ENCODE data around the gene CD74.

Gene CD74

DNA sequence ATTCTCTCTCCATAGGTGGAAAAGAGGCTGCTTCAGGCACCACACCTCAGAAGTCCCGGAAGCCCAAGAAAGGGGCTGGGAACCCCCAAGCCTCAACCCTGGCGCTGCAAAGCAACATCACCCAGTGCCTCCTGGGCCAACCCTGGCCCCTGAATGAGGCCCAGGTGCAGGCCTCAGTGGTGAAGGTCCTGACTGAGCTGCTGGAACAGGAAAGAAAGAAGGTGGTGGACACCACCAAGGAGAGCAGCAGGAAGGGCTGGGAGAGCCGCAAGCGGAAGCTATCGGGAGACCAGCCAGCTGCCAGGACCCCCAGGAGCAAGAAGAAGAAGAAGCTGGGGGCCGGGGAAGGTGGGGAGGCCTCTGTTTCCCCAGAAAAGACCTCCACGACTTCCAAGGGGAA is 16.4 kb downstream of the CD74 start:
- DNase-seq: no peak

DNA sequence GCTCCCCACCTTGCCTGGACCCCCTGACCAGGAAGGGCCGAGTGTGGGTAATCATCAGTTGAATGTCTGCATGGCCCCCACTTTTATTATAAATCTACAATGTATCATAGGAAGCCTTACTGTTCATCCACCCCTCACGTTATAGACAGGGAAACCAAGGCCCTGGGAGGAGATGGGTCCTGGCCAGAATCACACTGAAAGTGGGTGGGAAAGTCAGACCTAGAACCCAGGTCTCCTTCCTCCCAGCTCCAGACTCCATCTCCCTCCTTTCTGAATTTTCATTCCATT is 17.1 kb downstream of the CD74 start:
- no peak for DNase-seq

DNA sequence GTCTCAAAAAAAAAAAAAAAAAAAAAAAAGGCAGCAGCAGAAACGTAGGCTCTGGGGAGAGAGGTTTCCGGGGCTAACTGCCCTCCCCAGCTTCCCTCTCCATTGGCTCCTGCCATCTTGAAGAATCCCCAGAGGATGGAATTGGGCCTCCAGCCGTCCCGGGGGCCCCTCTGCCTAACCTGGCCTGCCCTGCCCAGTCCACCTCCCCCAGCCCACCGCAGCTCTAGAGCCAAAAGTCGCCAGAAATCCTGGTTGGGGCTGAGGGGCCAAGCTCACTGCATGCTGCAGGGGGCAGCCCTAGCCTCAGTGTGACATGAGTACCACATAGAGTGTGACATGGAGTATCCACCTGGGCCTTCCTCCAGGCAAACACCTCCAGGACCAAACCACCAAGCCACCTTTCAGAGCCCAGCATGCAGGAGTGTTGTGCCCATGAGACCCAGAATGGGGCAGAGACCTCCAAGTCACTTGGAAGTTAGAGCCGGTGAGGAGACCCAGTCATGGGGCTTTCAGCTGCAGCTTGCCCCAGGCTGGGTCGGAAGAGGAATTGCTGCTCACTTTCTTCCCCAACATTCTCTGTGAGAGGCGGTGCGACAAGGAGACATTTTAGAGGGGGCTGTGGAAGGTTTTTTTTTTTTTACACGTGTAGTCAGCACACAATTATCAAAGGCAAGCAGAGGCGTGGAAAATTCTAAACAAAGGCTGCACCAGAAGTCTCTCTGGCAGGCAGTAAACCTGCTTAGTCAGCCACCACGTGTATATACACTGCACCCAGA is 17.6 kb downstream of the CD74 start:
- no peak for DNase-seq

DNA sequence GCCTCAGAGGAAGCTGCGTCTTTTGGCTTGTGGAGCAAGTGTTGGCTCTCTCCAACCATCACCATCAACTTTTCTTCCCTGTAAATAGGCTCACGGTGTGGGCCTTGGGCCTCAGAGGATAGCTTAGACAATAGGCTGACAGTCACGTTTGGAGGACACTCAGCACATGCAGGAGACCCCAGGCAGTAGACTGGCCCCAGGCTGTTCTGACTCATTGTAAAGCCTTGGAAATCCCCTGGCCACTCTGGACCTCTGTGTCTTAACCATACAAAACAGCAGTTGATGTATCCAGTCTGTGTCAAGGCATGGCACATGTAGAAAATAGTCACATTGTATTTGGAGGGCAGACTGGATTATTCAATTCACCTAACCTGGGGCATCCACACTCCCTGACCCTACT is 18.6 kb downstream of the CD74 start:
- DNase-seq: no peak

DNA sequence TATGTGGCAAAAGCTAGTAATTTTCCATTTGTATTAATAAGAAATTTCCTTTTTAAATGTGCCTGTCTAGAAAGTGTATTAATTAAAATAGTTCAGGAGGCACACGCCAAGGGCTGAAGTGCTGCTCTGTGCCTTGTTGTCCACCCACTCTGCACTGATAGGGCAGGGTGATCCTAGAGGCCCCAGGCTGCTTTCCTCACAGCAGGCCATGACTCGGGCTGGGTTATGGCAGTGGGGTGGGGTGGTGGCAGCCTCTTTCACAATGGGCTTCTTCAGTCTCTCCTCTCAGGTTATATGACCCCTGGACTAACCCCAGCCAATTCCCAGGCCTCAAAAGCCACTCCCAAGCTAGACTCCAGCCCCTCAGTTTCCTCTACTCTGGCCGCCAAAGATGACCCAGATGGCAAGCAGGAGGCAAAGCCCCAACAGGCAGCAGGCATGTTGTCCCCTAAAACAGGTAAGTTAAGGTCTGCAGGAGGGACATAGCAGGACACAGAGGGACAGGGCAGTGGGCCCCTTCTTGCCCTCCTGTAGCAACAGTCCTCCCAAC is 19.5 kb downstream of the CD74 start:
- DNase-seq: no peak

DNA sequence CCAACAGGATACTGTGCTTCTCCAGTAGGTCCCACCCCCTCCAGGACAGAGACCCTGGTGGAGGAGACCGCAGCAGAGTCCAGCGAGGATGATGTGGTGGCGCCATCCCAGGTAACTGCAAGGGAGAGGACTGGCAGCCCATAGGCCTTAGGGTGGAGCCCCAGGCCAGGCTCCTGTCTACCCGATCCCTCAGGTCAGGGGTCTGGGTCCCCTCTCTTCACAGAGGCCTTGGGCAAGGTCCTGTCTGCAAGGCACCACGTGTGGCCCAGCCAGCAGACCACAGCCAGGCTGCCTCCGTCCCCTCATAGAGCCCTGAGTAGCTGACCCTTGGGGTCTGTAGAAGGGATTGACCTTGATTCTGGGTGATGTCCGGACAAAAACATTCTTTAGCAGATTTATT is 20.0 kb downstream of the CD74 start:
- no peak for DNase-seq

DNA sequence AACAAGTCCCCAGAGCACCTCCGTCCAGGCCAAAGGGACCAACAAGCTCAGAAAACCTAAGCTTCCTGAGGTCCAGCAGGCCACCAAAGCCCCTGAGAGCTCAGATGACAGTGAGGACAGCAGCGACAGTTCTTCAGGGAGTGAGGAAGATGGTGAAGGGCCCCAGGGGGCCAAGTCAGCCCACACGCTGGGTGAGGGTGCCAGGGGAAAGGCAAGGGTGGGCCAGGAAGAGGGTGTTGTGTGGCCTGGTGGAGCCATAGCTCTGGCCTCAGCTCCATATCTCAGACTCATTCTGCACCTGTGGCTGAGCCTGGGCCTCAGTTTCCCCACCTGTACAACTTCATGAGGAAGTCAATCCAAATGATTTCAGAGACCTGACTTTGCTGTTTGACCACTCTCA is 20.7 kb downstream of the CD74 start:
- no peak for DNase-seq

DNA sequence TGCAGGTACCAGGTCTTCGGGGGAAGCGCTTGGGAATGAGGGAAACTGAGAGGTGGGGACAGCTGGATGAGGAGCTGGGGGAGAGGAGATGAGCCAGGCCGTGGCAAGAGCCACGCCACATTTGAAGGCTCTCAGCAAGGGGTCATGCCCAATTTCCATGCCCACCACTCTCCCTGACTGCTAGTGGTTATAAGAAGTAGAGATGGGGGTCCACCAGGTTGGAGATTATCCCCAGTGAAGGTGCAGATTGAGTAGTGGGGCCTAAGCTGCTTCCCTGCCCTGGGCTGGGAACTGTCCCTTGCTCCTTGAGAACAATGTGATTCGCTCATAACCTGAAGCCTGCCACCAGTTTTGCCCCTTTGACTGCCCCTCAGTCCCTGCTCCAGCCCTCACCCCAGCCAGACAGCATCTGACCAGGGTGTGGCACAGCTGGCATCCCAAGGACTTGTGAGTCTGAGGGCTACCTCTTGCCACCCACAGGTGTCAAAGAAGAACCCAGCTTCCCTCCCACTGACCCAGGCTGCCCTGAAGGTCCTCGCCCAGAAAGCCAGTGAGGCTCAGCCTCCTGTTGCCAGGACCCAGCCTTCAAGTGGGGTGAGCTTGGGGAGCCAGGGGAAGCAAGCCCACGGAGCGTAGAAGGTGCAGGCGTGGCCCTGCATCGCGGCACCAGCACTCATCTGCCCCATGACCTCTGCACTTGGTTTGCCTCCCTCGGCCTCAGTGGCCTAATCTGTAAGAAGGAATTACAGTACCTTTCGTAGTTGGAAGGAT is 21.5 kb downstream of the CD74 start:
- no peak for DNase-seq

DNA sequence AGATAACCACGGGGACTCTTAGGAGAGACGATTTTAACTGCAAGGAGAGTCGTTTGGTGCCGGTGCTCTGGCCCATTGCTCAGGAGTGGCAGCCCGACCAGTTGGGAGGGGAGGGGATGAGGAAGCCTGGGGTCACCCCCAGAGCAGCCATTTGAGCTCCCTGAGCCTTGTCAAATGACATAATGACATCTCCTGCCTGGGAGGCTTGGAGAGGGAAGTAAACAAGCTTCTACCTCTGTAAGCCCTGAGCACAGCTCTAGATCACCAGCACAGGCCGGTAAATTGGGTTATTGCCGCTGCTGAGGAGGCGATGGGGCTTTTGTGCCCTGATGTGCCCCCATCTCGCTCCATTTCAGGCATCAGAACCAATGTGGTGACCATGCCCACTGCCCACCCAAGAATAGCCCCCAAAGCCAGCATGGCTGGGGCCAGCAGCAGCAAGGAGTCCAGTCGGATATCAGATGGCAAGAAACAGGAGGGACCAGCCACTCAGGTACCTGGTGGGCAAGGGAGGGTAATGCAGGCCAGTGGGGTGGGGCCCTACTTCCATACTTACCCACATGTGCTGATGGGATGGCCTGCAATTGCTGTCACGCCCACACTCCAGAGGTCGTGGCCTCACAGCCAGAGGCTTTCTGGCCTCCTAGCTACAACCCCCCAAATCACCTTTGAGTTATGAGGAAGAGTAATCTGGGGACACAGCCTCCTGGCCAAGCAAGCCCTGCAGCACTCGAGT is 23.0 kb downstream of the CD74 start:
- DNase-seq: no peak

DNA sequence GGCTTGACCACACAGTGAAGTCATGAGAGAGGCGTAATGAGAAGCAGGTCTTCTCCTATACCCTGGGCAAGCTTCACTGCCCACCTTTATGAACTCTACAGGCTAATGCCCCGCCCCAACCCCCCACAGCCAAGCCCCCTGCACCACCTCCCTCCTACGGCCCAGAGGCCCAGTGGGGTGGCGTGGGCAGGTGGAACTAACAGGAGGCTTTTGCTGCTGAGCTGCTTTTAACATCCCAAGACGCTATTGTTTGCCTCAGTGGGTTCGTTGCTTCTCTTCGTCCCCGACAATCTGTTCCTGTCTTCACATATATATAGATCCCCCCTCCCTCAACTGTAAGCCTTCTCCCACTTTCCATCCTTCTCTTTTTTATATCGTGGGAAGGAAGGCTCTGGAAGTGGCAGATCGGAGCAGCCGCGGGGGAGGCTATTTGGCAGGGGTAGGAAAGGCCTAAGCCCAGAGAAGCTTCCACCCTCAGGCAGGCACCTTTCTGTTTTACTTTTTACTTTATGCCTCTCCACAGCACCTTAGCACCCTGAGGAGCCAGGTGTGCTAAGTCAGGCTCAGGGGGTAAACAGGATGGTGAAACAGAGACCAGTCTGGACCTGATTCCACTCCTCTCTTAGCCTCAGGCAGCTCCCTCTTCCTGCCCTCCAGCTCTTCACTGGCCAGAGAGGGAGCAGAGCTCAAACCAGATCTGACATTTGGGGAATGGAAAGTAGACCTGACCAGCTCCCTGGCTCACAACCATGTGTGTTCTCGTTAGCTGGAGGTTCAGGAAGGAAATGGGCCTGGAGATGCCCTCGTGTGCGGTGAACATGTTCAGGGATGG is 26.5 kb downstream of the CD74 start:
- DNase-seq: no peak

DNA sequence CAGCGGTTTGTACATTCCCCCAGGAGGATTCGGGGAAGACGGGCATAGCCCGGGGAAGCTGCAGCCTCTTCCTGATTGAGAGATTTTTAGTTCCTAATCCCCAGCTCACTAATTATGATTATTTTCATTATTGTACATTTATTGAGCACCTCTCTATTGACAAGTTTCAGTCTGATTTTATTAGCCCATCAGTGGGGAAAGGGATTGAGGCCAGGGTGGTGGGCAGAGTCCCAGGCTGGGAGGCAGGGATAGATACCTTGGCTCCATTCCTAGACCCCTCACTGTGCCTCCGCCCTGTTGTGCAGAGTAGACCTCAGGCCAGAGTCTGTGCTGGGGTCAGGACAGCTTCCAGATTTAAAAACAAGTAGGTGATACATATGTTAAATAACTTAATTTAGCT is 28.0 kb downstream of the CD74 start:
- no peak for DNase-seq

DNA sequence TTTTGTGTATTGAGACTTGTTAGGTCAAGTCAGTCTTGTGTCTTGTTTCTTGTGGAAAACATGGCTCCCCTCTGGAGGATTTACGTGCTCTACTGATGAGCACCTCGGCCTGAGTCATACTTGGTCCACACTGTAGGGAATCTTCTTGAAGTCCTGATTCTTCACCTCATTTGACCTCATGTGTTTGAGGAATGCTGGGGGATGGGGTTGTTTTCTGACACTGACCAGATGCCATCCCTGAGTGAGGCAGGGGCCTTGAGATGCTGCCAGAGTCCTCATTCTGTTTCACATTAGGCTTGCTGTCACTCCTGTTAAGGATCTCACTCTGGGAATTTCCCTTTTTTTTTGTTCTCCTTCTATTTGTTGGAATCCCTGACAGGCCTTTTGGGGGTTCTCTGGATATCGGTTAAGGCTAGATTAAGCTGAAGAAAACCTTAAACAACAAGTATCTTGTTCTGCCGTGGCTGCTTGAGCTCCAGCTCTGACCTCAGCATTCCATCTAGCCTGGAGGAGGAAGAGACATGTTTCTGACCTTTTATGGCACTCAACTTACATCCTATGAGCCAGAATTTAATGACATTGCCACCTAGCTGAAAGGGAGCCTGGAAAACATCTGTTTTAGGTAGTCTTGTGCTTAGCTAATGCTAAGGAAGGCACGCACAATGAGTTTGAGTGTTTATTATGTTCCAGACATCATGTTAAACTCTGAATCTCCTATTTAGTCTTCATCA is 34.6 kb downstream of the CD74 start:
- no peak for DNase-seq

DNA sequence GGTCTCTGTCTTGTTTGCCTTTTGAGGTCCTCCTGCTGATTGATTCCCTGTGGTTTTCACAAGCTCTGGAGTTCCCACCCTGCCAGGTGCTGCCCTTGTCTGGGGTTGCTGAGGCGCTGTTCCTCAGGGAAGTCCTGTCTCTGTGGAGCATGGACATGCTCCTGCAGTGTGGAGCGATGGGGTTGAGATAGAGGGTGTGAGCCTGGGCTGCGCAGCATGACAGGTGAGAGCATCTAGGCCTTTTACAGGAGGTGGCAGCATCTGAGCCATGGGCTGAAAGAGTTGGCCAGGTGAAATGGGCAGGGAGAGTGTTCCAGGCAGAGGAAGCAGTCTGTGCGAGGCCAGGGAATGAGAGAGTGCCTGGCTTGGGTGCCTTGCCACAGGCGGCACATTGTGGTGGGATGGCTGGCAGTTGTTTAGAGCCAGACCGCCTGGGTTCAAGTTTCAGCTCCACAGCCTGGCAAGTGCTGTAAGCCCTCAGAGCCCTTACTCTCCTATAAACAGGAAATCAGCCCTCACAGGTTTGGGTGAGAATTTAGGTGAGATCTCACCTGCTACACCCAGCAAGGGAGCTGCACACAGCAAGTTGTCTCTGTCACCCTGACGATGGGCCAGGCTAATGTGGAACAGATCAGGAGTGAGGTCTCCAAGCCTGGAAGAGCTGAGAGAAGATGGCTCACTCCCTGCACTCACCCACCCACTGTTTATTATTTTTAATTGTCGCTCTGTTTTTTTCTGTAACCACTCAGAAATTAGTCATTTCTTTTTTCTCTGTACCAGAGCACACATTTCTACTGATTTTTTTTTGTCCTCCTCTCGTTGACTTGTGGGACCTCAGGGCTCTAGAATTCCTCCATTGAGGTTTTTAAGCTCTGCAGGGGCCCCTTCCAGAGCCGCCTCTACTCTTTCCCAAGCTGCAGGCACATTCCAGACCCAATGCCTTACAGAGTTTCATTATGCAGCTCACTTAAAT is 35.6 kb downstream of the CD74 start:
- no peak for DNase-seq

DNA sequence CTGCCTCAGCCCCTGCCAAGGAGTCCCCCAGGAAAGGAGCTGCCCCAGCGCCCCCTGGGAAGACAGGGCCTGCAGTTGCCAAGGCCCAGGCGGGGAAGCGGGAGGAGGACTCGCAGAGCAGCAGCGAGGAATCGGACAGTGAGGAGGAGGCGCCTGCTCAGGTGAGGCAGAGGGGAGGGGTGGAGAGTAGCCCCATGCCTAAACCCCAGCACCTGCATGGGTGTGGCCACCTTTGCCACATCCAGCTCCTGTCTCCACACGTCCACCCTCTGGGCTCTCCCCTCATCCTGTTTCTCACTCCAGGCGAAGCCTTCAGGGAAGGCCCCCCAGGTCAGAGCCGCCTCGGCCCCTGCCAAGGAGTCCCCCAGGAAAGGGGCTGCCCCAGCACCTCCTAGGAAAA is 38.1 kb downstream of the CD74 start:
- DNase-seq: no peak

DNA sequence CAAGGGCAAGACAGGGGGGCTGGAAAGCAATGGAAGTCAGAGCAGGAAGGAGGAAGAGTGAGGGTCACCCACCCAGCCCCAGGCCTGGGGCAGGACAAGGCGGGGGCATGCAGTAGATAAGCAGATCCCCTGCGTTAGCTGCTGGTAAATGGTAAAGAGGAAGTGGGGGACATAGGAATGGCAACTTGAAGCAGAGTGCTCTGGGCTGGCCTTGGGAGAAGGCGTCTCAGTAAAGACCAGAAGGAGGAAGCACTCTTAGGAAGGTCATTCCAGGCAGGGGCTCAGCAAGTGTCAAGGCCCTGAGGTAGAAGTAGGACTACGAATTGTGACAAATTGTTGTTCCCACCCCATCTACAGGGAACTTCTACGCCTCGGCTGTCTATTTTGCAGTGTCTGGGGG is 40.1 kb downstream of the CD74 start:
- DNase-seq: no peak

DNA sequence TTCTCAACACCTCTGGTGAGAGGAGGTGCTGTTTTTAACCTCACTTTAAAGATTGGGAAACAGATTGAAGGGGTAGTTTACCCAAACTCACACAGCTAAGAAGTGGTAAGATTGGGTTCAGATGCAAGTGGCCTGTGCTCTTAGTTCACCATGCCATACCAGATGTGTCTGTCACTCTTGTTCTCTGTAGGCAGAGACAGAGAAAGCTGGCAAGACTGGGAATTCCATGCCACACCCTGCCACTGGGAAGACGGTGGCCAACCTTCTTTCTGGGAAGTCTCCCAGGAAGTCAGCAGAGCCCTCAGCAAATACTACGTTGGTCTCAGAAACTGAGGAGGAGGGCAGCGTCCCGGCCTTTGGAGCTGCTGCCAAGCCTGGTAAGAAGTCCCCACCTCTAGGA is 44.2 kb downstream of the CD74 start:
- no peak for DNase-seq

DNA sequence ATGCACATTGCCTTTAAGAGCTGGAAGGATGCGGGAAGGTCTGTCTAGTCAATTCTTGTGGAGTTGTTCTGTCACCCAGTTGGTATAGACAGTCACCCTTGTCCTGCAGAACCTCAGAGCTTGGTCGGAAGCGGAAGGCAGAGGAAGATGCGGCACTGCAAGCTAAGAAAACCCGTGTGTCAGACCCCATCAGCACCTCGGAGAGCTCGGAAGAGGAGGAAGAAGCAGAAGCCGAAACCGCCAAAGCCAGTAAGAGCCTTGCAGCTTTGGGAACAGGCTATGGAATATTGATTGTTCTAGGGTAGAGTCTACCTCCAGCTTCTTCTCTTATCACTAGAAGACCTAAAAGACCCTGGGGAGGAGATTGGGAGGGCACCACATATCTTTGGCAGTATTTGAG is 48.7 kb downstream of the CD74 start:
- no peak for DNase-seq

DNA sequence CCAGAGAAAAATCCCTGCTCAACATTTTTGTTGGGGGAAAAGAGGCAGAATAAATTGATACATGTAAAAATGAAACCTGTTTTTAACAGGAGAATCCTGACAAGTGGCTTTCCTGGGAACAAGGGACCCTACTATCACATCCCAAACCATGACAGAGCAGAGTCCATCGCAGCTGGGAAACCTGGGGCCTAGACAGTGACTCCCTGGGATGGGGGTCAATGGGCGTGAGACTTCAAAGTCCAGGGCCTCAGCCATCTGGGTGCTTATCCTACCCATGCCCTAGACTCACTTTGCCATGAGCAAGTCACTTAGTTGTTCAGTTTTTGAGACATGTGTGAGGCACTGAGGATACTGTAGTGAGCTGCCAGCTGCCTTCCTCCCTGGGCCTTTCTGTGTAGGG is 49.5 kb downstream of the CD74 start:
- no peak for DNase-seq

DNA sequence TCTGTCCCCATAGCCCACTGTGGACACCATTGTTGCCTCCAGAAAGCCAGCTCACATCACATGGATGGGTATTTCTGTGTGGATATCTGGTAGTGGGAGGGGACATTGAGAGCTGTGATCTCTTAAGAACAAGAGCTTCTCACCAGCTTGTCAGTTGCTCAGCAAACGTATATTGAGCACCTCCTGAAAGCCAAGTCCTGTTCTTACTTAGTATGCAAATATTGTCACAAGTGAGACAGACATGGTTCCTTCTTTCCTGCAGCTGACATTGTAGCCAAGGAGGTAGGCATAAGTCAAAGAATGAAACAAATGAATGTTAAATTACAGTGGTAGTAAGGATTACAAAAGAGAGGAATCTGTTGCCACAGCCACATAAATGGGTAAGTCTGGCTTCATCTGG is 51.4 kb downstream of the CD74 start:
- no peak for DNase-seq

DNA sequence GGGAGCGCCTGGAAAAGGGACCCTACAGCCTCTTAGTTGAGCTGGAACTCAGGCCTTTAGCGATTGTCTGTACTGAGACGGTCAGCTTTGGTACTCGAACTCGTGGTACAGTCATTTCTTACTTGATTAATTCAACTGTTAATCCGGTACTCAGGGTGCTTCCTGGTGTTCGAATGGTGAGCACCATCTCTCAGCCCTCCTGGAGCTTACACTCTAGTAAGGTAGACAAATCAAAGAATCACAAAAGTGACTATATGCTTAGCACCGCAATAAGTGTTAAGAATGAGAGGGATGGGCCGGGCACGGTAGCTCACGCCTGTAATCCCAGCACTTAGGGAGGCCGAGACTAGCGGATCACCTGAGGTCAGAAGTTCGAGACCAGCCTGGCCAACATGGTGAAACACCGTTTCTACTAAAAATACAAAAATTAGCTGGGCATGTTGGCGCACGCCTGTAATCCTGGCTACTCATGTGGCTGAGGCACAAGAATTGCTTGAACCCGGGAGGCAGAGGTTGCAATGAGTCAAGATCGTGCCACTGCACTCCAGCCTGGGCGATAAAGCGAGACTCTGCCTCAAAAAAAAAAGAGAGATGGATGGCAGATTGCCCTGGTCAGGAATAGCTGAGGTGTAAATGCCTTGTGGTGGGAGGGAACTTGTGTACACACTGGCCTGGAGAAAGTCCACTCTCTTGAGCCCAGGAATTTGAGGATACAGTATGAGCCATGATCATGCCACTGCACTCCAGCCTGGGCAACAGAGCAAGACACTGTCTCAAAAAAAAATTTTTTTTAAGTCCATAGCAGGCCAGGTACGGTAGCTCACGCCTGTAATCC is 54.2 kb downstream of the CD74 start:
- DNase-seq: no peak

Measured in GF-D8 (cell line).